Testis (tissue), 3 donors: ENCODE results near the gene EDN2. TPM values are rescaled to one million over a fixed set of nuclear protein-coding genes. Genes with fewer than 3 reads are reported as not detected.

ENCODE experiments used
- DNase-seq: peaks from one replicate; pipeline ENCODE4 v3.0.0-alpha.2; 2019
- H3K27ac ChIP-seq, 2 donors: fragments of 200-600 bp; sonication (generic); one replicate each; pipeline ENCODE4 v1.5.1; 2019
- H3K27me3 ChIP-seq: fragments of 200-600 bp; sonication (generic); one replicate; pipeline ENCODE4 v1.5.1; 2019
- H3K36me3 ChIP-seq: fragments of 200-600 bp; sonication (generic); one replicate; pipeline ENCODE4 v1.5.1; 2017; ENCODE audit warnings: low read depth; ENCODE audit errors: missing control alignments
- H3K4me1 ChIP-seq: fragments of 200-600 bp; sonication (generic); one replicate; pipeline ENCODE4 v1.5.1; 2019
- H3K4me3 ChIP-seq, 2 donors: fragments of 200-600 bp; sonication (generic); one replicate each; pipeline ENCODE4 v1.5.1; 2017 to 2019
- H3K9me3 ChIP-seq: fragments of 200-600 bp; sonication (generic); one replicate; pipeline ENCODE4 v1.5.1; 2017
- CTCF ChIP-seq, 3 experiments: fragments of 450-650 bp in 2 of 3; fragments of 200-600 bp in 1 of 3; sonication (generic) in 1 of 3; IDR thresholded peaks; one replicate each; pipeline ENCODE4 v1.5.1; 2016 to 2019; ENCODE audit warnings: antibody characterized with exemption in 3 of 3, mild to moderate bottlenecking in 2 of 3, moderate library complexity in 1 of 3
- POLR2A ChIP-seq: fragments of 450-650 bp; IDR thresholded peaks from one replicate; pipeline ENCODE4 v1.6.1; 2017; ENCODE audit warnings: antibody characterized with exemption, mild to moderate bottlenecking, moderate library complexity
- WGBS, 2 donors: methylation state at CpG; one replicate each; pipeline ENCODE4 v1.1.5; 2018; 5-methylcytosine and 5-hydroxymethylcytosine counted together
- intact Hi-C: fragments of 100-400 bp; cut with DNase I; formaldehyde crosslinking; loops from one replicate; pipeline ENCODE4 v1.15.1; 2023; ENCODE audit warnings: low total_unique reads
- polyA plus RNA-seq: library from polyadenylated mRNA; stranded (reverse); fragments of 350-450 nt; fragmentation: Illumina TruSeq; extraction: RNeasy Lipid Tissue Mini Kit (QIAGEN cat#74804); gene quantifications from one replicate; pipeline ENCODE4 v1.2.3, GENCODE V29; 2014; ENCODE audit warnings: low read depth, low replicate concordance; ENCODE audit not compliant: insufficient read depth
- total RNA-seq, 2 donors: library from RNA; depleted of rRNA; stranded (reverse); fragments of >200 nt; gene quantifications; one replicate each; pipeline ENCODE4 v1.2.3, GENCODE V29; 2016

Gene EDN2
- total and polyA plus RNA-seq, 3 donors from 2014 or later = not detected

GRCh38 chr1:41500781-41501518 is 16.5 kb upstream of the EDN2 start:
- no peak for DNase-seq
- intact Hi-C loops = no loop called here
- Histone ChIP-seq H3K9me3 (no peaks in the 10 kb centered on the region), H3K36me3 (no peaks in the 10 kb centered on the region), H3K27me3 (no peaks in the 10 kb centered on the region), H3K4me1 (peaks cover 19% of the 10 kb centered on the region), H3K27ac (peak overlapping the region in 1 of 2 donors; percentile 41), H3K4me3 (no peak overlapping the region)
- WGBS, 2 donors = 77 to 81% methylated on average over 5 to 7 of the region's 7 CpGs
- no peak for TF ChIP-seq CTCF (IDR thresholded peaks at IDR 0.05)

DNA sequence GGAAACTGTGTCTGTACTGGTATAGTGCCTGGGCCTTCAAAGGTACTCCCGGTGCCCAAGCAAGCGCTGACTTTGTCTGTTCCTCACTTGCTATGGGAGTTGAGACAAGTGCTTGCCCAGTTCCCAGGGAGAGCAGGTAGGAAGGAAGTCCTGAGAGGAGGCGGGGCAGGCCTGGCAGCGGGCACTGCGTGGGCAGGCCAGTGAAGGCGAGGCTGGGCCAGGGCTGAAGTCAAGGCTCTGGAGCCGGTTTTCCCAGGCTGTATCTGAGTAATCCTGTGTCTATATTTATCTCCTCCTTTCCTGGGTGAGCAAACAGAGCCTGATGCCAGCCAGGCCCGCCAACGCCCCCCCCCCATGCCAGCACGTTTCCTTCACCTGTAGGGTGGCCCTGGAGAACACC is 15.9 kb upstream of the EDN2 start:
- no peaks in the 10 kb centered on the region for H3K27me3 ChIP-seq
- H3K36me3 ChIP-seq = no peaks in the 10 kb centered on the region
- no peaks in the 10 kb centered on the region for H3K9me3 ChIP-seq
- no peak overlapping the region for H3K4me3 ChIP-seq
- peaks cover 25% of the 10 kb centered on the region for H3K4me1 ChIP-seq
- intact Hi-C loops = no loop called here
- no peak for TF ChIP-seq CTCF (IDR thresholded peaks at IDR 0.05)
- TF ChIP-seq POLR2A = no peak
- peak; percentile 84 for DNase-seq
- 62 to 66% methylated on average over 10 of the region's 10 CpGs for WGBS, 2 donors
- H3K27ac ChIP-seq = peak overlapping the region in 1 of 2 donors; percentile 41

GRCh38 chr1:41499591-41499990 is 15.1 kb upstream of the EDN2 start:
- WGBS, 2 donors = 72 to 73% methylated on average over 2 of the region's 2 CpGs
- intact Hi-C loops = no loop called here
- Histone ChIP-seq H3K4me3 (no peak overlapping the region), H3K27me3 (no peaks in the 10 kb centered on the region), H3K27ac (peak overlapping the region in 1 of 2 donors; percentile 19), H3K4me1 (peaks cover 29% of the 10 kb centered on the region), H3K9me3 (no peaks in the 10 kb centered on the region), H3K36me3 (no peaks in the 10 kb centered on the region)
- DNase-seq = no peak
- no peak for TF ChIP-seq POLR2A
- no peak for TF ChIP-seq CTCF (IDR thresholded peaks at IDR 0.05)

DNA sequence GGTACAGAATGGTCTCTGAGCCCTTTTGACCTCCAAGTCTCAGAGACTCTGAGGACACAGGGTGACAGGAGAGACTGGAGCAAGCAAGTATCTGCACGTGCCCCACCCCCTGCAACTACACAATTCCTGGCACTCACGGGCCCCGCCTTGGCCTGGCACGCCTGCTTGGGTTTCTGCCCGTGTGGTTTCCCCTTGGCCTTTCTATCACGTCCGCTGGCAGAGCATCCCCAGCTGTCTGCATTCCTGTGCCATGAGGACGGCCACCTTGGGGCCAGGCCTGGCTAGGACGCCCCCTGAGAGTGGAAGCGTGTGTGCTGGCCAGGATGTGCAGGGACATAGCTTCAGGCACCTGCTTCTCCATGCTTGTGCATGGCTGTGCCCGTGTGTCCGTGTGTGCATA is 14.3 kb upstream of the EDN2 start:
- Histone ChIP-seq H3K36me3 (no peaks in the 10 kb centered on the region), H3K27me3 (no peaks in the 10 kb centered on the region), H3K4me3 (no peak overlapping the region), H3K9me3 (no peaks in the 10 kb centered on the region), H3K27ac (no peak overlapping the region), H3K4me1 (peaks cover 29% of the 10 kb centered on the region)
- peak; percentile 59 for DNase-seq
- intact Hi-C loops = no loop called here
- TF ChIP-seq CTCF (IDR thresholded peaks at IDR 0.05) (no peak), POLR2A (no peak)
- 66 to 90% methylated on average over 2 to 12 of the region's 12 CpGs for WGBS, 2 donors

- Histone ChIP-seq H3K27me3 (no peaks in the 10 kb centered on the region), H3K36me3 (no peaks in the 10 kb centered on the region), H3K4me1 (peaks cover 29% of the 10 kb centered on the region), H3K9me3 (no peaks in the 10 kb centered on the region), H3K27ac (no peak overlapping the region), H3K4me3 (no peak overlapping the region)
- intact Hi-C loops = no loop called here
- DNase-seq = no peak
- TF ChIP-seq CTCF (IDR thresholded peaks at IDR 0.05) = no peak
- TF ChIP-seq POLR2A = no peak
- WGBS, 2 donors = 83 to 86% methylated on average over 4 to 5 of the region's 5 CpGs
Observed at GRCh38 chr1:41498391-41498790, 13.9 kb upstream of the EDN2 start.
